ENCODE measurements around the gene ITPKC.

- TF ChIP-seq CTCF (IDR thresholded peaks at IDR 0.05) (no peak), POLR2A (IDR thresholded peaks at IDR 0.05) (no peak), EP300 (IDR thresholded peaks at IDR 0.05; ENCODE audit: low read depth) (no peak), POLR2AphosphoS5 (IDR thresholded peaks at IDR 0.05) (no peak)
Observed at GRCh38 chr19:40683437-40683836, 33.5 kb upstream of the ITPKC start.
